NCI-H2081 (cell line): ENCODE results near the gene RGL3.
"Not testable (repeated sequence)": the region's sequence is repeated elsewhere in the genome, so short reads cannot be mapped to it uniquely, and the experiment has no call there.

Experiments
- DNase-seq, 2 experiments: peaks; one replicate each; lab custom pipeline; 2025; lab: John Stamatoyannopoulos, UW

RGL3 gene

GRCh38 chr19:11361771-11362731 is 57.1 kb downstream of the RGL3 start:
- DNase-seq = no peak

GRCh38 chr19:11361037-11361770 is 57.9 kb downstream of the RGL3 start:
- DNase-seq = no peak

GRCh38 chr19:11359421-11359820 is 59.7 kb downstream of the RGL3 start:
- no peak for DNase-seq

- DNase-seq = no peak
These were observed 62.2 kb downstream of the RGL3 start for GRCh38 chr19:11356676-11357550.

- no peak for DNase-seq
These were observed 63.1 kb downstream of the RGL3 start for GRCh38 chr19:11356074-11356397.

GRCh38 chr19:11355160-11356073 is 63.7 kb downstream of the RGL3 start, which contains the start of gene PLPPR2:
PLPPR2 (plus strand) TSS chr19:11355432; CDS start chr19:11357674, 2,242 bp downstream.
- peak; percentile 79 to 86 for DNase-seq

GRCh38 chr19:11354102-11354501 is 65.0 kb downstream of the RGL3 start:
- not testable (repeated sequence) for DNase-seq

GRCh38 chr19:11349171-11349570 is 69.9 kb downstream of the RGL3 start:
- no peak for DNase-seq

- DNase-seq = no peak
These were observed 71.5 kb downstream of the RGL3 start for GRCh38 chr19:11347546-11348039.

- DNase-seq = peak; percentile 98
These were observed 72.8 kb downstream of the RGL3 start, which contains the start of the genes CCDC159 and TMEM205 for GRCh38 chr19:11346104-11346940. CCDC159 (plus strand) TSS chr19:11346519; CDS start chr19:11346607, 88 bp downstream. TMEM205 (minus strand) TSS chr19:11346268; CDS start chr19:11345619, 649 bp downstream.

DNA sequence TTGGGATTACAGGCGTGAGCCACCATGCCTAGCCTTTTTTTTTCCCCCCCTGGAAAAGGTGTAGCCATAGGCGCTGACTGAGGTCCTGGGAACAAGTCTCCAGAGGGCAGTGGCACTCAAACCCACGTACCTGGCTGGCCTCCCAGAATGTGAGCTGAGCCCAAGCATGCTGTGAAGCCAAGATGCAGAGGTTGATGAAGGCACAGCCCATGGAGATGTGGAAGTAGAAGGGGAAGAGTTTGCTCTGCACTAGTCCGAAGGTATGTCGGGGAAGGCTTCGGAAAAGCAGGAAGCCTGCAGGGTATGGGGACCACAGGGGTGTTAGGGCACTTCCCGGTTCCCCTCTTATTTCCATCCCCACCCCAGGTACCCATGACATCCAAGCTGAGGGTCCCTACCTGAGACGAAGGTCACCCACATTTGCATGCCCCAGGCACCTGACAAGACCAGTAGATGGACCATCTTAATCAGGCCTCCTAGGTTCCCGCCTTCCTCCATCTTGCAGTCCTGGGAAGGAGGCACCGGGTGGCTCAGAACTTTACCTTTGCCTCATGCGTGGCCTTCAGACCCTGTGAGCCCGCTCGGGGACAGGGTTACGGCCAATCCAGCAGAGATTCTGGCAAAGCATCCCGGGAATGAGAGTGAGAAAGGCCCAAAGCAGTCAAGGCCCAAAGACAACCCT is 73.9 kb downstream of the RGL3 start:
- no peak for DNase-seq
